AML-193 (cell line): ENCODE measurements around the gene PRPF6.

Source experiments
- DNase-seq, 2 experiments: peaks; one replicate each; lab custom pipeline; 2025; lab: John Stamatoyannopoulos, UW

The PRPF6 gene, protein sequence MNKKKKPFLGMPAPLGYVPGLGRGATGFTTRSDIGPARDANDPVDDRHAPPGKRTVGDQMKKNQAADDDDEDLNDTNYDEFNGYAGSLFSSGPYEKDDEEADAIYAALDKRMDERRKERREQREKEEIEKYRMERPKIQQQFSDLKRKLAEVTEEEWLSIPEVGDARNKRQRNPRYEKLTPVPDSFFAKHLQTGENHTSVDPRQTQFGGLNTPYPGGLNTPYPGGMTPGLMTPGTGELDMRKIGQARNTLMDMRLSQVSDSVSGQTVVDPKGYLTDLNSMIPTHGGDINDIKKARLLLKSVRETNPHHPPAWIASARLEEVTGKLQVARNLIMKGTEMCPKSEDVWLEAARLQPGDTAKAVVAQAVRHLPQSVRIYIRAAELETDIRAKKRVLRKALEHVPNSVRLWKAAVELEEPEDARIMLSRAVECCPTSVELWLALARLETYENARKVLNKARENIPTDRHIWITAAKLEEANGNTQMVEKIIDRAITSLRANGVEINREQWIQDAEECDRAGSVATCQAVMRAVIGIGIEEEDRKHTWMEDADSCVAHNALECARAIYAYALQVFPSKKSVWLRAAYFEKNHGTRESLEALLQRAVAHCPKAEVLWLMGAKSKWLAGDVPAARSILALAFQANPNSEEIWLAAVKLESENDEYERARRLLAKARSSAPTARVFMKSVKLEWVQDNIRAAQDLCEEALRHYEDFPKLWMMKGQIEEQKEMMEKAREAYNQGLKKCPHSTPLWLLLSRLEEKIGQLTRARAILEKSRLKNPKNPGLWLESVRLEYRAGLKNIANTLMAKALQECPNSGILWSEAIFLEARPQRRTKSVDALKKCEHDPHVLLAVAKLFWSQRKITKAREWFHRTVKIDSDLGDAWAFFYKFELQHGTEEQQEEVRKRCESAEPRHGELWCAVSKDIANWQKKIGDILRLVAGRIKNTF

DNA sequence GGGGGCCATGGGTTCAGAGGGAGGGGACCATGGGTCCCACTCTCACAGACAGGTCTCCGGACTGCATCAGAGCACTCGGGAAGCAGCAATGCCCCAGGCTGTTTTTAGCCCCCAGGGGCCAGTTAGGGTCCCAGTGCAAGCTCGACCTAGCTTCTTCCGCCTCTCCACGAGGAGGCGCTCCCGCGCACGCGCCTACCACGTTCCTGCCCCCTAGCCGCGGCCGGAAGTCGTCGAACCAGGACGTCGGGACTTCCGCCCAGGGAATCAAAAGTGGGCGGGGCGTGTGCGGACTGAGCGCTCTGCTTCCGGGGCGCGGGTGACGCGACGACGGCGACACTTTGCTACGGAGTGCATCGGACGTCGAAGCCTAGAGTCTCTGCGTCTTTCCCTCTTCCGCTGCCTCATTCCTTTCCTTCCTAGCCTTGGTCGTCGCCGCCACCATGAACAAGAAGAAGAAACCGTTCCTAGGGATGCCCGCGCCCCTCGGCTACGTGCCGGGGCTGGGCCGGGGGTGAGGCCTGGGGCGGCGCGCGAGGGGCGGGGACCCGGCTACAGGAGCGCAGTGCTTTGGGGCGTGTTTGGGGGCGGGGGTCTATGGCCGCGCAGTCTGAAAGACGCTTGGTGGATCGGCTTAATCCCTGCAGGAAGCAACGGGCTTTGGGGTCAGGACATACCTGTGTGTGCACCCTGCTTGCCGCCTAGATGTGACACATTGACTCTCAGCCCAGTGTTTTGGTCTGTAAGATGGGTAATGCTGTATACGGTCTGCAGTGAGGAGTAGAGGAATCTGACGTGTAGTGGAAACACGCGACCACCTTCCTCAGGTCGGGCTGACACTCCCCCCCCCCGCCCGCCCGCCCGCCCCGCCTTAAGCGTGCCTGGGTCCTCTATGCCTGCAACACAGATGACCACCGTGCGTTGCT, at the start of gene PRPF6:
Gene PRPF6 (plus strand): TSS at position 327 of the 923 bp plus-strand sequence. CDS start 114 bp downstream, at position 441.
- DNase-seq, result peak; percentile 91 to 94

DNA sequence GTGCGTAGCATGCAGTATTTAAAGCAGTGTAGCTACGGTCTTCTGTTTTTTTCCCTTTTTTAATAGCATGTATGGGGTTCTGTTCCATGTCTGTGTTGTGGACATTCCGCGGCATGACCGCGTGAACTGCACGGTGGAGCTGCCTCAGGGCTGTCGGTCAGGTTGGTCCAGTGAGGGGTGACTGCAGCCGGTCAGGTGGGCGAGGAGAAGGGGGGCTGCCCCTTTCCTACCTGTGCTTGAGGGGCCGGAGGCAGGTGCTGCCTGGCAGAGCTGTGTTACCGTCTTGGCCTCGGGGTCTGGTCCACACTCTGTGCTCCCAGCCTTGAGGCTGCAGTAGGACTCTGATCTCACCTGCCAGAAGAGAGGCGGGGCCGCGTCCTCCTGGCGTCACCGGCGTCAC, 49.2 kb upstream of the PRPF6 start:
- DNase-seq, result no peak

DNA sequence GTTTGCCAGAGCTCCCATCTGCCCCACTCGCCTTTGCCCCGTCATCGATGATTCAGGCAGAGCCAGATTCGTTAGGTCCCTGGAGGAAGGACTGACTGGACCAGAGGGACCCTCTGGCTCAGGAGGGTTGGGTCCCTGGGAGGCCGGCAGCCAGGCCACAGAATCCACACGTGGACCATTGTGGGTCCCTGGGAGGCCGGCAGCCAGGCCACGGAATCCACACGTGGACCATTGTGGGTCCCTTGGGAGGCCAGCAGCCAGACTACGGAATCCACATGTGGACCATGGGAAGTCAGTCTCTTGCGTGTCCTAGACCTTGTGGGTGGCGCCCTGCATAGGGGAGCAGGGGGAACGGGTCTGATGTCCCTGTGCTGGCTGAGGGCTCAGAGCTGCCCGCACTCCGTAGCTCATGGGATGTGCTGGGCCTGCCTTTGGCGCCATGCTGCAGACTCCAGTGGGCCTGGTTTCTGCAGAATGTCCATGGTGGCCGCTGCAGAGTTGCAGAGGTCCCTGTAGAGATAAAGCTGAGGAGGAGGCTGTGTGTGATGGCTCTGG, 48.2 kb upstream of the PRPF6 start:
- DNase-seq, result no peak

DNA sequence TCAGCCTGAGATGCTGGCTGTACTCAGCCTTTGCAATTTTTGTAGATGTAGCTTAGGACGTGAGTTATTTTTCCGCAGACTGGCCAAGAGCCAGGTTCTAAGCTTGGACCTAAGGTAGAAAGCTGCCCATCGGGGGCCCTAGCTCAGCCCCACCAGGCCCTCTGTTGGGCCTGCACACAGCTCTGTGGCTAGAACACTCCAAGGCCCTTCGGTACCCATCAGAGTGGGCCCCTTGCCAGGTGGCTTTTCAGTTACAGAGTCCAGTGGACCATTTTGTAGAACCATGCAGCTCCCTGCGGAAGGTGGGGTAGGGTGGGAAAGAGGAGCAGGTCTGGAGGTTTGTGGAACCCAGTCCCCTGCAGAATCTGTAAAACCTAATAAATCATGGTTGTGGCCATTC, 47.3 kb upstream of the PRPF6 start:
- no peak for DNase-seq

DNA sequence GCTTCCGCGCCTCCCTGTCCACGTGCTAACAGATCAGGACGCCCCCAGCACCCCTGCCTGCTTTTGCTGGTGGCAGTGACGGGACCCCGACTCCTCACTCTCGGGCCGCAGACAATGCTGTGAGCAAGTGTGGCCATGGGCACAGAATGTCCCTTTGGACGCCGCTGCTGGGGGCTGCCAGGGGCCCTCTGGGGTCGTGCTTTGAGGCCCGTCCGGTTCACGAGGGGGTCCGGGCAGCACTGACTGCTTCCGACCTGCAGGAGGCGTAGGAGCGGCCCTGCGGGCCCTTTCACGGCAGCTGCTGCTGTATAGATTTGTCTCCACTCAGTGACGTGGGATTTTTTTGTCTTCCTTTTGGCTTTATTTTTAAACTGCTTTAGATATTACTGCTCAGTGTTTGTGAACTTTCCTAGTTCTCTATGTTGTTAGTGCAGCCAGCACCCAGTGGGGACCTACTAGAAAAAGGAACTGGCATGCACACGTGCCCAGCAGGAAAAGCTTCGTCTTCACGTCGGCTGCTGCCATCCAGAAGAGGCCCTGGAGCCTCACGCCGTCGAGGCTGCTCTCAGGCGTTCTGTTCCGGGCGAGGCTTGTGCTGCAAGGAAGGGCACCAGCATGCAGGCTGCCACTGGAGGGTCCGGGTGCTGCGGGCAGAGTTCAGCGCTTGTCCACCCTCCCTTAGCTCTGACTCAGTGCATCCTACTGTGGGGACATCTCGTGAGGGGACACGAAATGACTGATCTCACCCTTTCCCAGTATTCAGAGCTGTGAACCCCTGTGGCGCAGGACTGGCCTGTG, 46.5 kb upstream of the PRPF6 start:
- DNase-seq, result no peak

DNA sequence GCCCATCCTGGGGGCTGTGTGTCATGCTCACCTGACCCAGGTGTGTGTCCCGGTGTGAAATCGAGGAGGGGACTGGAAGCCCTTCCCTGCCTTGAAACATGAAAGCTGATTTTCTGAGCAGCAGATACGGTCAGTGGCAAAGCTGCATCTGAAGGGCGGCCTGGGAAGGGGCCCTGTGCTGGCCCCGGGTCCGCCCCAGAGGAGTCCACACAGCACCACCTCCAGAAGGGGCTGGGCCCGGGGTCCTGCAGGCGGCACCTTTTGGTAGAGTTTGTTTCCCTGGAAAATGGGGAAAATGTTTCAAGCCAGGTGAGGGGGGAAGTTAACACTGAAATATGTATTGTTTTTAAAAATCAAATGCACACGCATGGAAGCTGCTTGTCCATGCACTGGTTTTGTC, 45.5 kb upstream of the PRPF6 start:
- no peak for DNase-seq

DNA sequence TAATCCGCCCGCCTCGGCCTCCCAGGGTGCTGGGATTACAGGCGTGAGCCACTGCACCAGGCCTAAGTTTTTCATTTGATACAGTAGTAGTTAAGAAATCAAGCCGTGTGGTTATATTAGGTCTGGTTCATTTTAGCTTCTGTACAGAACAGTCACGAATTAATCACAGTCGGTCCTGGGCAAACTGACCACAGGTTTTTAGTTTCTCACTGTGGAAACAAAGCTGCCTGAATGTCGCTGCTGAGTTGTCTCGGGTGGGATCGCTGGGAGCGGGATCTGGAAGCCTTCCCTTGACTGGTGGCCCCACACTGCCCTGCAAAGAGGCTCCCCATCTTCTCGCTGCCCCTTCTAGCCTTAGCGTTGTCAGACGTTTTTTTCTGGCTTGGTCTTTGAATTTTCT, 43.3 kb upstream of the PRPF6 start:
- no peak for DNase-seq

DNA sequence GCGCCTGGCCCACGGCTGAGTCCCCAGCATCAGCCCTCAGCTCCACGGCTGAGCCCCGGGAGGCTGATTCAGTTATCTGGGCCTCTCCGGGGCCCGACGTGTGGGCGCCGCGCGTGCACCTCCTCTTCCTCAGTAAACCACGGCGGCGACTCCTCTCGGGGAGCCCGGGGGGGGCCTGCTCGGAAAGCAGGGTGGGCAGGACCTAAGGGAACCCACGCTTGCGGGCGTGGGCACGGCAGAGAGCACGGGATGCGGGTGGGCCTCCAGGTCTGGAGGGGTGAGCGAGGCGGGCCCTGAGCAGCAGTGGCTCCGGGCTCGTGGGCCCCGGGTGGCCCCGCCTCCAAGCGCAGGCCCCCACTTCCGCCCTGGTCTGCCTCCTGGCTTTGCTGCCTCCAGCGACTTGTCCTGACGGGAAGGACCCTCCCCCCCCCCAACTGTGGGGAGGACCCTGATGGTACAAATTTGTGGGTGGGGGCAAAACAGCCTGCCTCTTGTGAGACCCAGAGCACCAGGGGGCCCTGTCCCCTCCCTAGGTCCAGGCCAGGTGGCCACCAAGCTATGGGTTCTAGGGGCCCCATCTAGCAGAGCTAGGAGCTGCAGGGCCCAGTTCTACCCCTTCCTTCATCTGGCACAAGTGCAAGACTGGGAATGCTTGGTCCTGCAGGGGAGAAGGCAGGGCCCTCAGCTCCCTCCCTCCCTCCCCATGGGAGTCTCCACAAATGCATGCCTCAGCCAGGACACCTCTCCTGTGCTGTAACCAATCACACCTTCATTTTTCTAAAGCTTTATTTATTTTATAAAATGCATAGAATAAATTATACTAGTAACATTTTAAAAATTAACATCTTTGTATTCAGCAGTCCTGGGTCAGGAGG, 41.6 kb upstream of the PRPF6 start:
- no peak for DNase-seq

DNA sequence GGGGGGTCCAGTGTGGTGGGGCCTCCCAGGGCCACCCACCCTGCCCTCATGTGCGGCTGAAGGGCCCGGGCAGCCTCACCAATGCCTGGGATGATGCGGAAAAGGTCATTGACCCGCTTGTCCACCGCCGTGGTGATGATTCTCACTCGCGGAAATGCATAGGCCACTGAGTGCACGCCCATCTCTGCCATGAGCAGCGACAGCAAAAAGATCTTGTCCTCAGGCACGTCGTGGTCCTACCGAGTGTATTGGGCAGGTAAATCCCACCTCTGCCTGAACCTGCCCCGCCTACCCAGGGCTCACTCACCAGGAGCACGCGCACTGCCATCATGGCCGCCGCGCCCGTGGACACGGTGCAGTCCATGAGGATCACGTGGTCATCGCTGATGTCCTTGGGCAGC, 40.9 kb upstream of the PRPF6 start:
- no peak for DNase-seq

DNA sequence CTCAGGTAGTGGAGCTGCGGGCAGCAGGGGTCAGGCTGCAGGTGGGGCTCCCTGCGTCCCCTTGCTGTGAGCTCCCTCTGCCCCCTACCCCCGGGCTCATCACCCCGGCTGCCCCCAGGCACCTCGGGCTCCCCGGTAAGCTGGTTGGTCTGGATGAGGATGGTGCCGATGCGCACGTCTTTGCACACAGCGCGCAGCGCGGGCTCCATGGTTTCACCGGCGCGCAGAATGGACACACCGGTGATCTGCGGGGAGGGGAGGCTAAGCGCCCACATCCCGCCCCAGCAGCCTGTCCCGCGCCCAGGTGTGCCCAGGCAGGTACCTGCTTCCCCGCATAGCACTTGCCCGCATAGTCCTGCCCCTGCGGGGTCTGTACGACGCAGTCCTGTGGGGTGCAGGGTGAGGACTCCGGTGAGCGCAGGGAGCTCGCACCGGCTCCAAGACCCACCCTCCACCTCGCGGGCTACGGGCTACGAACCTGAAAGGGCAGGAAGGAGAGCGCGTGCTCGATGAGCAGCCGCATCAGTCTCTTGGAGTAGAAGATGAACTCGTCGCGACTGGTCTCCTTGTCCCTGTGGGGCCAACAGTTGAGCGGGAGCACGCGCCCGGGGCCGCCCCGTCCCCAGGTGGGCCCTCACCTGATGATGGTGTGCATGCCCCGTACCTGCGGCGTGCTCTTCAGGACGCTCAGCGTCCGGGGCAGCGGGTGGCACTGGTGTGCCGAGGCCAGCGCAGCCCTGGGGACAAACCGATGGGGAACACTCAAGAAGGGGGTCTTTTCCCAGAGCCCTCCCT, 40.3 kb upstream of the PRPF6 start:
- DNase-seq, result no peak

DNA sequence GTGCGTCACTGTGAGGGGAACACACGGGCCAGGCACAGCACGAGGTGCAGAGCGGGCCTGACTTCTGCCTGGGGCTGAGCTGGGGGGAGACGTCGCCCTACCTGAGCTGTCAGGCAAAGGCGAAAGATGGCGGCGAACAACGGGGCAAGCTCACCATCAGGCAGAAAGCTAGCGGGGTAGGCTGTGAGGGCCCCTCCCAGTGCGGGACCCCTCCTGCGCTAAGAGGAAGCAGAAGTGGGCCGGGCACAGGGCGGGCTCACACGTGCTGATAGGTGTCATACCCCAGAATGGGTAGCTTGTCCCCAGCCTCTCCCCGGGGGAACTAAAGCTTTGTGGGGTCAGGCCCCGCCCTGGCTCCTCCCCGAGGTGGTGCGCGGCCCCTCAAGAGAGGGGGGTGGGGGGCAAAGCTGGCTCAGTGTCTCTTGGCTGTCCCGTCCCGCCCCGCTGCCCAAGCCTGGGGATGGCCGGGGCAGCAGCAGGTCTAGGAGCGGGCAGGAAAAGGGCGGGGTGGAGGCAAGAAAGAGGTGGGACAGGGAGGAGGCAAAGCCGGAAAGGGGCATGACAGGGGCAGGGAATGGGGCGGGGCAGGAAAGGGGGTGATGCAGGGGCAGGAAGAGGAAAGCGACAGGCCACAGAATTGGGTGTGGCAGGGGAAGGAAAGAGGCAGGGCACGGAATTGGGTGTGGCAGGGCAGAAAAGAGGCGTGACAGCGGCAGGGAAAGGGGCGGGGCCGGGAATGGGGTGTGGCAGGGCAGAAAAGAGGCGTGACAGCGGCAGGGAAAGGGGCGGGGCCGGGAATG, 39.5 kb upstream of the PRPF6 start:
- DNase-seq, result no peak

DNA sequence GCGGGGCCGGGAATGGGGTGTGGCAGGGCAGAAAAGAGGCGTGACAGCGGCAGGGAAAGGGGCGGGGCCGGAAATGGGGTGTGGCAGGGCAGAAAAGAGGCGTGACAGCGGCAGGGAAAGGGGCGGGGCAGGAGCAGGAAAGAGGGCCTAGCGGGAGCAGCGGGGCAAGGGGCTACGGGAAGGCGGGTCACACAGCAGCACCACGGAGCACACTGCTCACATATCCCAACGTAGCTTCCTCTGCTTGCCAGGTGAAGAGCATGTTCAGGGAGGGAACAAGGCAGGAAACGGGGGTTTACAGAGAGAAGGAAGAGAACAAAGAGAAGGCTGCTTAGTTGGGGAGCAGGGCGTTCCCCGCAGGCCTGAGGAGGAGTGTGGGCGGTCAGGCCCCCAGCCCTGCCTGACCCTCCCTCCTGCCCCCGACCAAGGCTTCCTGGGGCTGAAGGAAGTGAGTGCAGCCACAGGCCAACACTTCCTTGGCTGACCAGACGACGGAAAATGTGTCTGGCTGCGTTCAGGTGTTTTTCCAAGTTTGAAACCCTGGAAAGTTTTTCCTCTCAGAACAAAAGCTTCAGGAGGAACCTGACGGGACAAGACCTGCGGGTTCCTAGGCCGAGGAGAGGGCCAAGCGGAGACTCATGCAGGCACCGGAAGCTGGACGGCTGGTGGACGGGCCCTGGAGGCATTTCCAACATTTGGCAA, 38.5 kb upstream of the PRPF6 start:
- no peak for DNase-seq

DNA sequence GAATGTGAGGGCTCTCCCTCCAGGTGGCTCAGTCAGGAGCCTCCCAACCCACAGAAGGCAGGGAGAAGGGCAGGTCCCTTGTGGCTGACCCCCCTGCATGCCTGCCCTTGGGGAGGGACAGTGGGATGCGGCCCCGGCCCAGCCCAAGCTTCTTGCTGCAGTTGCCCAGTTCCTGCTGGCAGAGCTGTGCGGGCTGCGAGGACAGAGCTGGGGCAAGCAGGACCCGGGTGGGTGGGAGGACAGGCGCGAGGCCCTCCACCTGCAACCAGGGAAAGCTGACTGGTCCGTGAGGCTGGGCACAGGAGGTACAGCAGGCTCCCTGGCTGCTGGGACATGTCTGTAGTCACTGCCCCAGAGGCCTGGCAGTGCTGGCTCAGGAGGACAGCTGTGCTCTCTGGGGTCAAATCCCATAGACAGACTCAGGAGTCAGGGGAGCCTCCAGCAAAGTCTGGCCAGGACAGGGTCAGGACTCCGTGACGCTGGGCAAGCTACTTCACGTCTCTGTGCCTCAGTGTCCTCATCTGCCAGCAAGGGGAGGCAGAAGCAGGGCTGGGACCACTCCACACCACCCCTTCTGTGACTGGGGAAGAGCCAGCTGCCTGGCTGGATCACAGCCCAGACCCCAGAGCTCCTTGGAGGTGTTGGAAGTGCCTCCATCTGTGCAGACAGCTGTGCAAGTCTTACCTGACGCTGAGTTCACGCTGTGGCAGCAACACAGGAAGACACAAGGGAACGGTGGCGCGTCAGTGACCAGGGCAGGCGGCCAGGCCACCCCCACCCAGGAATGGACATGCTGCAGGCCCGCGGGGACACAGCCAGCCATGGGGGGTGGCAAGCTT, 37.7 kb upstream of the PRPF6 start:
- no peak for DNase-seq

DNA sequence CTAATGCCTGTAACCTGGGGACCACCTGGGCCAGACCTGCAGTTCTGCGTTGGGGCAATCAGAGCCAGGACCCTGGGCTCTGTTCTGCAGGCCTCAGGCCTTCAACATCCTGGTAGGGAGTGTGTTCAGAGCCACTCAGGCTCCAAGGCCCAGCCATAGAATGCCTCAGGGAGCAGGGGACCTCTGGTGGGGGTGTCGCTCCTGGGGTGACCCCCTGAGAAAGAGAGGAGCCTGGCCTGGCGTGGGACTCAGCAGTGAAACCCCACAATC, 37.2 kb upstream of the PRPF6 start:
- DNase-seq, result no peak

DNA sequence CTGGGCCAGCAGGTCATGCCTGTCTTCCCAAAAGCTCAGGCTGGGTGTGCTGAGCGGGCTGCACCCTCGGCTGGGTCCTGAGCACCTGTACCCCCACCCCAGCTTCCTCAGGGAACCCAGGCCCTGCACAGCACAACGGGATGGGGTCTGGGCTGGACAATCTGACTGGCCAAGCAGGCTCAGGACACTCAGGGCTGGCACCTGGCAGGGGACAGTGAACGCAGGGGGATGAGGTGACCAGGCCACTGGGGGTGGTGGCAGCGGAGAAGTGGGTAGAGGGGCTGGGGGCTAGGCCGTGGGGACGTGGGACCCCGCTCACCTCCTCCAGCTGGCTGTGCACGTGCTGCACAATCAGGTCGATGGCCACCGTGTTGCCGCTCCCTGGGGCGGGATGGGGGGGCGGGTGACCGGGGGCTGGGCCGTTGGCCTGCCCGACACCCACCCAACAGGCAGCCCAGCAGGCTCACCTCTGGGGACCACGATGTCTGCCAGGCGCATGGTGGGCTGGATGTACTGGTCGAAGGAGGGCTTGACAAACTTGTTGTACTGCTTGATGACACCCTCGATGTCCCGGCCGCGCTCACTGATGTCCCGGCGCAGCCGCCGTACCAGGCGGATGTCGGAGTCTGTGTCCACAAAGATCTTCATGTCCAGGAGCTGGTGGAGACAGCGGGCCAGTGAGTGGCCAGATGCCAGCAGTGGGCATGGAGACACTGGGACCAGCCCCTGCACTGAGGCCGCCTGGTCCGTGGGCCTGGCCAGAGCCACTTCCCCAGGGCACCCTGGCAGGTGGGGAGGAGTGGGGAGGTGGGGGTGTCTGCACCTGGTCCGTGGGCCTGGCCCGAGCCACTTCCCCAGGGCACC, 36.6 kb upstream of the PRPF6 start:
- DNase-seq, result no peak
